ENCODE measurements around the gene SYT1. TPM values are rescaled to one million over a fixed set of nuclear protein-coding genes. Genes with fewer than 3 reads are reported as not detected.

The SYT1 gene
- total and polyA plus RNA-seq, 2 donors (not counting 1 experiment from before 2014, with no cell fraction given): 0.90 to 2.1 TPM

GRCh38 chr12:79227646-79228045 is 363.1 kb downstream of the SYT1 start:
- Histone ChIP-seq H3K9me3 (ENCODE audit: control insufficient read depth, insufficient read depth, low read depth, low read length) (no peaks in the 10 kb centered on the region), H3K4me1 (ENCODE audit: control insufficient read depth, extremely low read depth, insufficient read depth, low read length) (no peaks in the 10 kb centered on the region), H3K4me3 (replicated peaks in 1 of 4; ENCODE audit: control extremely low read depth in 1 of 4, insufficient read depth in 1 of 4, low read depth in 3 of 4, low read length in 4 of 4) (no peak overlapping the region), H3K79me2 (ENCODE audit: control insufficient read depth, insufficient read depth, low read length) (no peaks in the 10 kb centered on the region), H3K4me2 (ENCODE audit: extremely low read depth, insufficient read depth, low read length) (no peak overlapping the region), H2AFZ (ENCODE audit: low read length) (no peak overlapping the region), H3K27me3 (ENCODE audit: control insufficient read depth, insufficient read depth, low read length) (no peaks in the 10 kb centered on the region), H3K9ac (ENCODE audit: insufficient read depth, low read length) (no peak overlapping the region), H4K20me1 (ENCODE audit: control insufficient read depth, extremely low read depth, insufficient read depth, low read length) (no peaks in the 10 kb centered on the region), H3K27ac (ENCODE audit: insufficient read depth, low read length) (no peak overlapping the region), H3K36me3 (ENCODE audit: control insufficient read depth, insufficient read depth, low read length) (no peaks in the 10 kb centered on the region)
- TF ChIP-seq EZH2 (IDR thresholded peaks at IDR 0.05; ENCODE audit: low read length, missing control alignments) (no peak), CTCF (conservative IDR thresholded peaks at IDR 0.05 in 1 of 2, IDR thresholded peaks at IDR 0.05 in 1 of 2; ENCODE audit: low read depth in 1 of 2, low read length in 2 of 2) (no peak)
- DNase-seq (ENCODE audit: low read depth in 2 of 2): no peak

GRCh38 chr12:79233341-79233781 is 368.8 kb downstream of the SYT1 start:
- Histone ChIP-seq H3K4me3 (replicated peaks in 1 of 4; ENCODE audit: control extremely low read depth in 1 of 4, insufficient read depth in 1 of 4, low read depth in 3 of 4, low read length in 4 of 4) (no peak overlapping the region), H3K9ac (ENCODE audit: insufficient read depth, low read length) (no peak overlapping the region), H3K9me3 (ENCODE audit: control insufficient read depth, insufficient read depth, low read depth, low read length) (no peaks in the 10 kb centered on the region), H4K20me1 (ENCODE audit: control insufficient read depth, extremely low read depth, insufficient read depth, low read length) (no peaks in the 10 kb centered on the region), H3K36me3 (ENCODE audit: control insufficient read depth, insufficient read depth, low read length) (no peaks in the 10 kb centered on the region), H3K79me2 (ENCODE audit: control insufficient read depth, insufficient read depth, low read length) (no peaks in the 10 kb centered on the region), H3K4me1 (ENCODE audit: control insufficient read depth, extremely low read depth, insufficient read depth, low read length) (no peaks in the 10 kb centered on the region), H2AFZ (ENCODE audit: low read length) (no peak overlapping the region), H3K4me2 (ENCODE audit: extremely low read depth, insufficient read depth, low read length) (no peak overlapping the region), H3K27me3 (ENCODE audit: control insufficient read depth, insufficient read depth, low read length) (no peaks in the 10 kb centered on the region), H3K27ac (ENCODE audit: insufficient read depth, low read length) (no peak overlapping the region)
- TF ChIP-seq EZH2 (IDR thresholded peaks at IDR 0.05; ENCODE audit: low read length, missing control alignments): no peak
- TF ChIP-seq CTCF (conservative IDR thresholded peaks at IDR 0.05 in 1 of 2, IDR thresholded peaks at IDR 0.05 in 1 of 2; ENCODE audit: low read depth in 1 of 2, low read length in 2 of 2): no peak
- no peak for DNase-seq (ENCODE audit: low read depth in 2 of 2)

GRCh38 chr12:79236920-79237319 is 372.3 kb downstream of the SYT1 start:
- no peak overlapping the region for H3K4me2 ChIP-seq (ENCODE audit: extremely low read depth, insufficient read depth, low read length)

More at GRCh38 chr12:79236920-79237319, 372.3 kb downstream of the SYT1 start:
- H2AFZ ChIP-seq (ENCODE audit: low read length): no peak overlapping the region
- no peak for DNase-seq (ENCODE audit: low read depth in 2 of 2)
- no peaks in the 10 kb centered on the region for H3K36me3 ChIP-seq (ENCODE audit: control insufficient read depth, insufficient read depth, low read length)
- H4K20me1 ChIP-seq (ENCODE audit: control insufficient read depth, extremely low read depth, insufficient read depth, low read length): no peaks in the 10 kb centered on the region
- H3K9ac ChIP-seq (ENCODE audit: insufficient read depth, low read length): no peak overlapping the region
- no peaks in the 10 kb centered on the region for H3K4me1 ChIP-seq (ENCODE audit: control insufficient read depth, extremely low read depth, insufficient read depth, low read length)
- TF ChIP-seq EZH2 (IDR thresholded peaks at IDR 0.05; ENCODE audit: low read length, missing control alignments): no peak
- no peak for TF ChIP-seq CTCF (conservative IDR thresholded peaks at IDR 0.05 in 1 of 2, IDR thresholded peaks at IDR 0.05 in 1 of 2; ENCODE audit: low read depth in 1 of 2, low read length in 2 of 2)
- no peaks in the 10 kb centered on the region for H3K9me3 ChIP-seq (ENCODE audit: control insufficient read depth, insufficient read depth, low read depth, low read length)
- H3K27me3 ChIP-seq (ENCODE audit: control insufficient read depth, insufficient read depth, low read length): no peaks in the 10 kb centered on the region
- no peaks in the 10 kb centered on the region for H3K79me2 ChIP-seq (ENCODE audit: control insufficient read depth, insufficient read depth, low read length)
- no peak overlapping the region for H3K4me3 ChIP-seq (replicated peaks in 1 of 4; ENCODE audit: control extremely low read depth in 1 of 4, insufficient read depth in 1 of 4, low read depth in 3 of 4, low read length in 4 of 4)
- H3K27ac ChIP-seq (ENCODE audit: insufficient read depth, low read length): no peak overlapping the region
